SK-N-MC (cell line): ENCODE results near the gene CAMKMT.

Experiments
- EZH2 ChIP-seq: fragments of 200-600 bp; sonication (generic); IDR thresholded peaks from one replicate; pipeline ENCODE4 v1.6.1; 2017; ENCODE audit warnings: antibody characterized with exemption
- FOXP2 ChIP-seq: optimal IDR thresholded peaks from 2 replicates; pipeline ENCODE3; 2011; ENCODE audit warnings: mild to moderate bottlenecking, moderate library complexity; ENCODE audit not compliant: insufficient read depth; ENCODE audit errors: extremely low read length, control extremely low read depth
- POLR2AphosphoS5 ChIP-seq: IDR thresholded peaks from 2 replicates; pipeline ENCODE4 v1.6.1; 2012; ENCODE audit warnings: mild to moderate bottlenecking, low read depth, low read length, borderline replicate concordance

DNA sequence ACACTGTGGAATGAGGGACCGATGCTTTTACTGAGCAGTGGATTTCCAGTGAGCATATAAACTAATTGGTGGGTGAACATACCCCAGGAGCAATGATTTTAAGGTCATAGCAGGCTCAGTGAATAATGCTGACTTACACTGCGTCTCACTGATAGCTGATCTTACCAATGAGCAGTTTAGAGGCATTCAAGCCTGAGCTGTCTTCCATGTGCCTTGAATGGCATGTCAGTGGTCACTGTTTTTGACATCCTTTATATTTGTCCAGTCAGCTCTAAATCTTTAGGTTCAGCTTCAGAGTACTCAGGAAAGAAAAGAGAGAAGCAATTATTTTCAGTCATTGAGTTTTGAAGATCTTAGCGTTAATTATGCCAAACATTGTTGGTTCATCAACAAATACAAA lies 88.3 kb downstream of the CAMKMT start:
- TF ChIP-seq EZH2, result no peak
- TF ChIP-seq POLR2AphosphoS5, result no peak
- no peak for TF ChIP-seq FOXP2
